Measurements from ENCODE around the gene CCDC57.

Gene CCDC57

GRCh38 chr17:82248815-82249674 lies 36.4 kb upstream of the CCDC57 start:
- Histone ChIP-seq H3K9ac (ENCODE audit: low read depth, low read length) (no peak overlapping the region), H2AFZ (ENCODE audit: low read depth, low read length) (no peak overlapping the region), H3K9me3 (ENCODE audit: insufficient read depth, low read length, severe bottlenecking) (no peaks in the 10 kb centered on the region), H3K4me1 (ENCODE audit: insufficient read depth, low read length) (no peaks in the 10 kb centered on the region), H3K4me3 (ENCODE audit: low read depth in 1 of 2, low read length in 2 of 2) (no peak overlapping the region), H3K27me3 (ENCODE audit: insufficient read depth, low read length, poor library complexity) (no peaks in the 10 kb centered on the region), H3K4me2 (ENCODE audit: insufficient read depth, low read length) (no peak overlapping the region), H3K36me3 (ENCODE audit: insufficient read depth, low read length) (peaks cover 95% of the 10 kb centered on the region), H3K27ac (ENCODE audit: low read length) (no peak overlapping the region), H4K20me1 (ENCODE audit: insufficient read depth, low read length) (peaks cover 90% of the 10 kb centered on the region), H3K79me2 (ENCODE audit: insufficient read depth, low read length) (peaks cover 84% of the 10 kb centered on the region)
- DNase-seq (no peak), ATAC-seq (ENCODE audit: insufficient read depth, low read depth) (no peak)
- TF ChIP-seq EZH2 (IDR thresholded peaks at IDR 0.05; ENCODE audit: borderline replicate concordance, low read depth, low read length, severe bottlenecking) = no peak
- TF ChIP-seq, protein P1, sequence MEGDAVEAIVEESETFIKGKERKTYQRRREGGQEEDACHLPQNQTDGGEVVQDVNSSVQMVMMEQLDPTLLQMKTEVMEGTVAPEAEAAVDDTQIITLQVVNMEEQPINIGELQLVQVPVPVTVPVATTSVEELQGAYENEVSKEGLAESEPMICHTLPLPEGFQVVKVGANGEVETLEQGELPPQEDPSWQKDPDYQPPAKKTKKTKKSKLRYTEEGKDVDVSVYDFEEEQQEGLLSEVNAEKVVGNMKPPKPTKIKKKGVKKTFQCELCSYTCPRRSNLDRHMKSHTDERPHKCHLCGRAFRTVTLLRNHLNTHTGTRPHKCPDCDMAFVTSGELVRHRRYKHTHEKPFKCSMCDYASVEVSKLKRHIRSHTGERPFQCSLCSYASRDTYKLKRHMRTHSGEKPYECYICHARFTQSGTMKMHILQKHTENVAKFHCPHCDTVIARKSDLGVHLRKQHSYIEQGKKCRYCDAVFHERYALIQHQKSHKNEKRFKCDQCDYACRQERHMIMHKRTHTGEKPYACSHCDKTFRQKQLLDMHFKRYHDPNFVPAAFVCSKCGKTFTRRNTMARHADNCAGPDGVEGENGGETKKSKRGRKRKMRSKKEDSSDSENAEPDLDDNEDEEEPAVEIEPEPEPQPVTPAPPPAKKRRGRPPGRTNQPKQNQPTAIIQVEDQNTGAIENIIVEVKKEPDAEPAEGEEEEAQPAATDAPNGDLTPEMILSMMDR (IDR thresholded peaks at IDR 0.05; ENCODE audit: borderline replicate concordance, extremely low read depth, low read length, poor library complexity, severe bottlenecking) = no peak

- Histone ChIP-seq H3K27ac (ENCODE audit: low read length) (no peak overlapping the region), H4K20me1 (ENCODE audit: insufficient read depth, low read length) (peaks cover 94% of the 10 kb centered on the region), H3K9me3 (ENCODE audit: insufficient read depth, low read length, severe bottlenecking) (no peaks in the 10 kb centered on the region)
Observed at GRCh38 chr17:82247856-82248671, 35.4 kb upstream of the CCDC57 start.

GRCh38 chr17:82247182-82247823 lies 34.7 kb upstream of the CCDC57 start:
- no peak for TF ChIP-seq EZH2 (IDR thresholded peaks at IDR 0.05; ENCODE audit: borderline replicate concordance, low read depth, low read length, severe bottlenecking)
- TF ChIP-seq, protein P1 (IDR thresholded peaks at IDR 0.05; ENCODE audit: borderline replicate concordance, extremely low read depth, low read length, poor library complexity, severe bottlenecking) = no peak
- DNase-seq (no peak), ATAC-seq (ENCODE audit: insufficient read depth, low read depth) (no peak)
- Histone ChIP-seq H4K20me1 (ENCODE audit: insufficient read depth, low read length) (peaks cover 94% of the 10 kb centered on the region), H3K36me3 (ENCODE audit: insufficient read depth, low read length) (peaks cover 99% of the 10 kb centered on the region), H3K27me3 (ENCODE audit: insufficient read depth, low read length, poor library complexity) (no peaks in the 10 kb centered on the region), H3K4me1 (ENCODE audit: insufficient read depth, low read length) (no peaks in the 10 kb centered on the region), H3K27ac (ENCODE audit: low read length) (no peak overlapping the region), H3K9me3 (ENCODE audit: insufficient read depth, low read length, severe bottlenecking) (no peaks in the 10 kb centered on the region), H2AFZ (ENCODE audit: low read depth, low read length) (no peak overlapping the region), H3K9ac (ENCODE audit: low read depth, low read length) (no peak overlapping the region), H3K4me2 (ENCODE audit: insufficient read depth, low read length) (no peak overlapping the region), H3K4me3 (ENCODE audit: low read depth in 1 of 2, low read length in 2 of 2) (no peak overlapping the region), H3K79me2 (ENCODE audit: insufficient read depth, low read length) (peaks cover 81% of the 10 kb centered on the region)

More at GRCh38 chr17:82247856-82248671, 35.4 kb upstream of the CCDC57 start:
- Histone ChIP-seq H3K4me1 (ENCODE audit: insufficient read depth, low read length) (no peaks in the 10 kb centered on the region), H3K36me3 (ENCODE audit: insufficient read depth, low read length) (peaks cover 99% of the 10 kb centered on the region), H3K27me3 (ENCODE audit: insufficient read depth, low read length, poor library complexity) (no peaks in the 10 kb centered on the region), H3K9ac (ENCODE audit: low read depth, low read length) (no peak overlapping the region), H3K4me3 (ENCODE audit: low read depth in 1 of 2, low read length in 2 of 2) (no peak overlapping the region), H3K4me2 (ENCODE audit: insufficient read depth, low read length) (no peak overlapping the region), H3K79me2 (ENCODE audit: insufficient read depth, low read length) (peaks cover 88% of the 10 kb centered on the region), H2AFZ (ENCODE audit: low read depth, low read length) (no peak overlapping the region)
- DNase-seq (no peak), ATAC-seq (ENCODE audit: insufficient read depth, low read depth) (no peak)
- TF ChIP-seq, protein P1 (IDR thresholded peaks at IDR 0.05; ENCODE audit: borderline replicate concordance, extremely low read depth, low read length, poor library complexity, severe bottlenecking) = no peak
- no peak for TF ChIP-seq EZH2 (IDR thresholded peaks at IDR 0.05; ENCODE audit: borderline replicate concordance, low read depth, low read length, severe bottlenecking)
